MCF 10A (cell line): Measurements from ENCODE around the gene OSER1. TPM values are rescaled to one million over a fixed set of nuclear protein-coding genes. Genes with fewer than 3 reads are reported as not detected.
"Not testable (repeated sequence)": the region's sequence is repeated elsewhere in the genome, so short reads cannot be mapped to it uniquely, and the experiment has no call there.

Source experiments
- BruUV-seq: library from RNA; stranded (reverse); fragments of 400-500 nt; replicated peaks from 2 replicates; lab custom pipeline; 2021; lab: Mats Ljungman, UMichigan
- CTCF ChIA-PET: fragments of 300-600 bp; sonication (Branson Sonifier 250); formaldehyde crosslinking; extraction: SDS; loops from one replicate; lab custom pipeline; 2021; ENCODE audit warnings: antibody characterized with exemption, inconsistent platforms; lab: Yijun Ruan, JAX
- POLR2A ChIA-PET: fragments of 300-600, 350-650 bp; sonication (Branson Sonifier 250); formaldehyde crosslinking; extraction: SDS; loops from one replicate; lab custom pipeline; 2020; ENCODE audit warnings: antibody characterized with exemption, inconsistent platforms; lab: Yijun Ruan, JAX
- DNase-seq: peaks from one replicate; pipeline ENCODE4 v3.0.0-alpha.2; 2018; ENCODE audit not compliant: unreplicated experiment
- H3K27ac Mint-ChIP-seq: one replicate; pipeline ENCODE4 v1.8.0; 2022; ENCODE audit warnings: mild to moderate bottlenecking, low read depth, mixed read lengths; ENCODE audit not compliant: unreplicated experiment
- H3K27me3 Mint-ChIP-seq: one replicate; pipeline ENCODE4 v1.8.0; 2022; ENCODE audit warnings: mixed read lengths; ENCODE audit not compliant: insufficient read depth, unreplicated experiment
- H3K36me3 Mint-ChIP-seq: one replicate; pipeline ENCODE4 v1.8.0; 2022; ENCODE audit warnings: mild to moderate bottlenecking, moderate library complexity, mixed read lengths; ENCODE audit not compliant: insufficient read depth, unreplicated experiment
- H3K4me1 Mint-ChIP-seq: one replicate; pipeline ENCODE4 v1.8.0; 2022; ENCODE audit warnings: mixed read lengths; ENCODE audit not compliant: insufficient read depth, unreplicated experiment
- H3K4me3 Mint-ChIP-seq: one replicate; pipeline ENCODE4 v1.8.0; 2022; ENCODE audit warnings: mild to moderate bottlenecking, moderate library complexity, mixed read lengths; ENCODE audit not compliant: unreplicated experiment
- H3K9me3 Mint-ChIP-seq: one replicate; pipeline ENCODE4 v1.8.0; 2022; ENCODE audit warnings: mixed read lengths; ENCODE audit not compliant: unreplicated experiment
- CTCF ChIP-seq: fragments of 200-600 bp; IDR thresholded peaks from one replicate; pipeline ENCODE4 v1.8.0; 2022; ENCODE audit warnings: antibody characterized with exemption, mild to moderate bottlenecking; ENCODE audit not compliant: unreplicated experiment
- intact Hi-C: fragments of 100-400 bp; cut with micrococcal nuclease; formaldehyde crosslinking; loops from 2 replicates; pipeline ENCODE4 v1.14.1; 2022
- total RNA-seq: library from RNA; stranded (reverse); gene quantifications from 2 replicates; pipeline ENCODE4 v1.2.3, GENCODE V29; 2022

Gene OSER1
- total RNA-seq, 1 experiment from 2014 or later = 50.8 TPM

GRCh38 chr20:44195605-44196004, 15.0 kb downstream of the OSER1 start:
- peaks cover 56% of the 10 kb centered on the region for H3K36me3 Mint-ChIP-seq

GRCh38 chr20:44193801-44194200, 16.8 kb downstream of the OSER1 start:
- peaks cover 11% of the 10 kb centered on the region for H3K4me1 Mint-ChIP-seq
- CTCF ChIA-PET = interaction anchor here (1.8 to 11.7 kb wide), 4 partner anchors 73 to 118 kb away, joined by 10 to 638 read pairs (median 36); partner anchors contain the start of gene FITM2
- H3K27ac Mint-ChIP-seq = no peak overlapping the region
- H3K27me3 Mint-ChIP-seq = peaks cover 11% of the 10 kb centered on the region
- H3K9me3 Mint-ChIP-seq = no peaks in the 10 kb centered on the region
- H3K36me3 Mint-ChIP-seq = peaks cover 38% of the 10 kb centered on the region
- DNase-seq = no peak
- no TSS peak for BruUV-seq
- no peak for TF ChIP-seq CTCF
- POLR2A ChIA-PET = interaction anchor here (1.6 to 2.2 kb wide), 2 partner anchors 13 to 16 kb away, joined by 6 to 9 read pairs; partner anchors contain the start of gene OSER1
- H3K4me3 Mint-ChIP-seq = no peak overlapping the region
- intact Hi-C loops = no loop called here

More at GRCh38 chr20:44195605-44196004, 15.0 kb downstream of the OSER1 start:
- Mint-ChIP-seq H3K9me3 (no peaks in the 10 kb centered on the region), H3K4me1 (peaks cover 9% of the 10 kb centered on the region), H3K4me3 (no peak overlapping the region), H3K27me3 (peaks cover 11% of the 10 kb centered on the region), H3K27ac (no peak overlapping the region)
- intact Hi-C loops = no loop called here
- no TSS peak for BruUV-seq
- CTCF ChIA-PET = interaction anchor here (0.7 to 6.3 kb wide), 17 partner anchors 8 to 686 kb away, joined by 3 to 53 read pairs (median 4); partner anchors contain the start of genes FITM2, JPH2 and TTPAL
- POLR2A ChIA-PET = interaction anchor here (0.6 to 2.2 kb wide), 14 partner anchors 8 to 181 kb away, joined by 3 to 9 read pairs (median 4); partner anchors contain the start of genes JPH2 and OSER1
- no peak for DNase-seq
- no peak for TF ChIP-seq CTCF

GRCh38 chr20:44191640-44192039, 18.9 kb downstream of the OSER1 start:
- Mint-ChIP-seq H3K4me1 (peaks cover 31% of the 10 kb centered on the region), H3K27me3 (peaks cover 11% of the 10 kb centered on the region), H3K36me3 (peaks cover 25% of the 10 kb centered on the region)
- H3K27ac Mint-ChIP-seq, H3K9me3 Mint-ChIP-seq, BruUV-seq, DNase-seq, H3K4me3 Mint-ChIP-seq: not testable (repeated sequence)
- intact Hi-C loops = loop anchor here (2.0 kb wide), 1 partner anchor 441 kb away; no protein-coding TSS in a partner anchor
- ChIA-PET CTCF (interaction anchor here (0.6 to 11.7 kb wide), 10 partner anchors 7 to 133 kb away, joined by 3 to 638 read pairs (median 20); no protein-coding TSS in a partner anchor), POLR2A (interaction anchor here (0.8 to 5.4 kb wide), 3 partner anchors 14 to 78 kb away, joined by 3 to 117 read pairs (median 104); no protein-coding TSS in a partner anchor)

- BruUV-seq, H3K27ac Mint-ChIP-seq, H3K4me3 Mint-ChIP-seq, H3K9me3 Mint-ChIP-seq: not testable (repeated sequence)
- DNase-seq = peak; percentile 84
- Mint-ChIP-seq H3K27me3 (peaks cover 11% of the 10 kb centered on the region), H3K4me1 (peaks cover 44% of the 10 kb centered on the region), H3K36me3 (peaks cover 25% of the 10 kb centered on the region)
- intact Hi-C loops = loop anchor here (1.0 to 2.0 kb wide), 2 partner anchors 74 to 440 kb away; no protein-coding TSS in a partner anchor
- TF ChIP-seq CTCF = peak; percentile 80
- ChIA-PET POLR2A (interaction anchor here (0.6 to 5.4 kb wide), 23 partner anchors 12 to 733 kb away, joined by 3 to 117 read pairs (median 6); partner anchors contain the start of genes FITM2, OSER1, SRSF6 and TTPAL), CTCF (interaction anchor here (0.6 to 11.7 kb wide), 62 partner anchors 9 to 755 kb away, joined by 3 to 638 read pairs (median 4); partner anchors contain the start of genes FITM2 and OSER1)
These were observed 20.2 kb downstream of the OSER1 start for GRCh38 chr20:44190197-44190852.
